Measurements from ENCODE around the gene IKZF1.
A peak's percentile ranks its signal among the peaks of the same experiment; 100 is the strongest.

IKZF1 gene

DNA sequence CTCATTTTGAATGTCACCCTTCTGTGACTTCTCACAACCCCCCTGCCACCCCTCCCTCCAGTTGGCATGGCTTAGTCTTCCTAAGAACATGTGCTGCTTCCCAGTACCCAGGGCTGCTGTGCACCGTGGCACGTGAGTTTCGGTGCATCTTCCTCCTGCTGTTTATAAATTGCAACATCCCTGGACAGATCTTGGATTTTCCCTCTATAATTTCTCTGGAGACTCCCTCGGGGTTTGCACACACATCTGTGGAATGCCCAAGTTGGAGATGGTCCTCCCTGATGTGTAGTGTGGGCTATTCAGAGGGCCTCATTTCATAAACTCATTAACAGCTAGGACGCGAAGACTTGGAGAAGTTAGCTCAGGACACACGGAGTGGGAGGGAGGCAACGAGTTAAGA lies 52.9 kb downstream of the IKZF1 start:
- no peak for DNase-seq

DNA sequence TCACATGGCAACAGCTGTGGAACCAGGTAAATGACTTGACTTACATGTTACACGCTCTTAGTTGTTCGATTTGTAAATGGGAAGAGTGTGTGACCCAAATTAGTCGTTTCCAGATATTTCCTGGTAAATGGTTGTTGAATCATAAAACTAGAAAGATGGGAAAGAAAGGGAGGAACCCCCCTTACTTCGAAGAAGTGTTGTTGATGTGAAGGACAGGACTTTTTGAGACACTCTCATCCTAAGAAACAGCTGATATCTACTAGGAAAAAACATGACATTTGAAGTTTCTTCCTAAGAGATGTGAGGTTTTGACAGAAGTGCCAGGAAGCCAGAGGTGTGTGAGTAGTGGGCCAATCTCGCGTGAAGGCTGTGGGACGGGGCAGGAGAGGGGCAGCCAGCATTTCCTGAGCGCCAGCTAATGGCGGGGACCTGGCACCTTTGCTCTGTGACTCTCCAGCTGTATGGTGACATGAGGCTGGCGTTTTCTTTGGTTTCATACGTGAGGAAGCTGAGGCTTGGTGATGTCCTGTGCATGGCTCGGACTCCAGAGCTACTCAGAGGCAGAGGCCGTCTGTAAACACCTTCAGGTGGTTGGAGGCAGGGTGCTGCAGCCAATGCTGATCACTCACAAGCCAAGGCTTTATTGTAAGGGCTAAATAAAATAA lies 53.7 kb downstream of the IKZF1 start:
- DNase-seq, result no peak

DNA sequence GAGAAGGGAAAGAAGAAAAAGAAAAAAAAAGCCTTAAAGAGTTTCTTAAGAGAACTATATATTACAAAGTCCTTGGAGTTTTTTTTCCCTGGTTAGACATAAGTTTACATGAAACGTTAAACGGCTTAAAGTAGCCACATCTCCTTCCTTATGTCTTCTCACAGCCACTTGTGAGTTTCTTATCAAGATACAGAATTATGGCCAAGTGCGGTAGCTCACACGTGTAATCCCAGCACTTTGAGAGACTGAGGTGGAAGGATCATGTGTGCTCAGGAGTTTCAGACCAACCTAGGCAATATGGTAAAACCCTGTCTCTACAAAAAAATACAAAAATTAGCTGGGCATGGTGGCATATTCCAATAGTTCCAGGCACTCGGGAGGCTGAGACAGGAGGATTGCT lies 54.3 kb downstream of the IKZF1 start:
- no peak for DNase-seq

DNA sequence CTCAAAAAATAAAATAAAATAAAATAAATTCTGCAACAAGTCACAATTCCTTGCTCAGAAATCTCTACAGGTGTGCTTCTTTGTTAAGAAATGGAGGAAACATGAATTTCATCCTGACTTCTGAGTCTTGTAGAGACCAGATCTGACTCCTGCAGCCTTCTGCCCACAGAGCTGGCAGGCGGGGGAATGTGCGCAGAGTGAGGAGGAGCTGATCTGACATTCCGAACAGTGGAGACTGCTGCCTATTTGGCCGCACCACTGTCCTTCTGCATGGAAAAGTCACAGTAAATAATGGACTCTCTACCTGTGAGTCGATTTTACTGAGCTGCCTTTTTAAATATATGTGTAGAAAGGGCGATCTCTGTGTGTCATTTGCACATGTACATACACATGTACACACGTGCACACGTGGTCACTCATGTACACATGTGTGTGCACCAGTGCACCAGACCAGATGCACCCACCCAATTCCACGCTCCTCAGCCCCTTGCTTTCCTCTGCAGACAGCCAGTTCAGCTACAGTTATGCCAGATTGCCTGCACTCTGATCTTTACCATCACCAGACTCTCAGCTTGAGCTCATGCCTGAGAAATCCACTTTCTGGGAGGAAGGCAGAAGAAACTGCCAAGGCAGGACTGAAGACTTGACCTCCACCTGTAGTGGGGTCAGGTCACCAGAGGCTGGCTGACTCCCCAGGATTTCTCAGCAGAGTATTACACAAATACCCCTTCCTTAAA lies 54.9 kb downstream of the IKZF1 start:
- DNase-seq, result no peak

DNA sequence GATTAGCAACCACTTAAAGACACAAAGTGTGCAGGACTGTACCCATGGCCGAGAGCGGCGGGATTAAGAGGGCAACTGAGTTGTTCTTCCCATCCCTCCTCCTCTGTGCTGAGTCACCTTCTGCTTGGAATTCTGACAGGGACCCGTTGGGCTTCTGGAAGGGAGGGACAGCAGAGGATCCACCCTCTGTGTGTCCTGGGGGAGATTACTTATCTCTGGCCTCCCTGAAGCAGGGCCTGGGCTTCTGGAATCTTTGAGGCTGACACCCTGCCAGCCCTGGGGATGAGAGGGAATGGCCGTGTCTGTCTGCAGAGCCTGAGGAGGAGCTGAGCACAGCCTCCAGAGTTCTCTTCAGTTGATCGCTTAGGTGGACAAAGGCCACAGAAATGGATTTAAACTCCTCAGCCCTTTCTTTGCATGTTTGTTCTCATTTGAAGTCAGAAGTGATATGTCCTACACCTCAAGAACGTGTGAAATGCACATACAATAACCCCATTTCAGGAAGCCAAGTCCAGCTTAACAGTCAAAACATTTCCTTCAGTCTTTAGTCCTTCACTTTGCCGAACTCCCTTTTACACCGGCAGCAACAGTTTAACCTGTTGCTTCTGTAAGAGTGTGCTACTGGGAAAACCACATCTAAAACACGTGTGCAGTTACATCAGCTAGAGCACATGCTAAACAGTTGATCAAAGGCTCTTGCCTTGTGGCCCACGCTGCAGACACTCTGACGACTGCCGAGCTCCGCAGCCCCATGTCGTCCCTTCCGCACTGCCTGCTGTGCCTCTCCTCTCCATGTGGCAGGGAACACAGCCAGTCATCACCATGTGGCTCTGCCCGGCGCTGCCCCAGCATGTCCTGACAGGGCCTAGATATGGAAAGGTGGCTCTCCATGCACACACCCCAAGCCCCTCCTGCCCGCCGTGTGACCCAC lies 55.7 kb downstream of the IKZF1 start:
- DNase-seq, result no peak

DNA sequence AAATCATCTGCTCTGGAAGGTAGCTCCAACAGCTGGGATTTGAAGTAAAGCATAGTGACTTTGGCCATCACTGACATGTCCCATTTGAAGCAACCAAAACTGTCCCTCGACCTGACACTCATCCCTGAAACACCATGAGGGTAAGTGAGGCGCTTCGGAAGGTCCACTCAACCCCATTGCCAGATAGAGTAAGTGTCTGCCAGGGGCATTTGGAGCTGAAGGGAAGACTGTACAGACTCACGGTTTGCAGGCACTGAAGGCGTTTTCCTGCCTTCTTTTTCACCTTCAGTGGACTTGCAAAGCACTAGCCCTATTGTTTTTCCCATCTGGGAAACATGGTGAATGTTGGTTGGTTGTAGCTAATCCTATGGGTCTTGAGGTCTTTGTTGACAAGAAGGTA lies 57.6 kb downstream of the IKZF1 start:
- DNase-seq, result no peak

DNA sequence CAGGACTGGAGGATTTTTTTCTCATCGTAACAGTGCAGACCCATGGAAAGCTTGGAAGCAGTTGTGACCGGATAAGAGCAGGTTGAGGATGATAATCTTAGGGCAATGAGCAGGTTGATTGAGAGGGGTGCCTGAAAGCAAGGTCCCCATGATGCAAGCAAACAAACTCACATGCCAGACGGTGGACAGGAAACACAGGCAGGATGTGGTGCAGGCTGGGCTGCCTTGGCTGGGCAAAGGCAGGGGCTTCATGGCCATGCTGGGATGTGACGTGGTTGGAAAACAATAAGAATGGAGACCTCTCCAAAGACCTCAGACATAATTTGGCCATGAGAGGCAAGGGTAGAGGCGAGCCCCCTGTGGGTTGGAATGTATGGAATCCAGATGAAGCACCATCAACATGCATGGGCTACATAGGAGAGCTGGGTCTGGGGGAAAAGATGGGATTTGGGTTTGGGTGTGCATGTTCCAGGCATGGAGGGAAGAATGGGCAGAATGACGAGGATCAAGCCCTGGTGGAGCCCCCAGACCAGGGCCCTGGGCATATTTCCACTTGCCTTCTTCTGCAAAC lies 58.3 kb downstream of the IKZF1 start:
- no peak for DNase-seq

DNA sequence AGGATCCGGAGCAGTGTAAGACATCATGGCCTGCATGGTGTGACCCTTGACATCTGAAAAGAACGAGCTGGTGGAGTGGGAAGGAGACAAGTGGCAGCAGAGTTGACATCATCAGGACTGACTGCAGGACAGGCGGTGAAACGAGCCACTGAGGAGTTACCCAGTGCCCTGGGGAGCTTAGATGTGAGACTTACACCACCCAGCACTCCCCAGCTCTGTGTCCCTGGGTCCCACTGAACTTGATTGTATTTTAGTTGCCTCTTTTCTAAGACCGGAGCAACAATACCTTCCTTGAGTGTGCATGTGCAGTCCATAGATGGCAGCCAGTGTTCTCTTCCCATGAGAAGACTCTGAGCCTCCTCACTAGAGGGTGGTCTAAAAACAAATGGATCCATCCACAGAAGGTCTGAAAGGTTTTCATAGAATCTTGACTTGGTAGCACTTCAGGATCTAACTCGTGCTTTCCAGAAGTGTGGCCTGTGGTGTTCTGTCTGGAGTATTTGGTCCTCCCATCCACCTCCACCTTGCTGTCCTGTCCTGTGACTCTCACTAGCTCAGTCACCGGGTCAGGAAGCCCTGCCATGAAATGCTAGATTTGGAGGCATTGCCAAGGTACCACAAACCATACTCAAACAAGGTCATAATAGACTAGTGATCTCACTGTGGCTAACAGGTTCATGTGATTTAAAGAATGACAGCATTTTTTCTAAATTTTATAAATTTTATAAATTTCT lies 59.0 kb downstream of the IKZF1 start:
- no peak for DNase-seq

DNA sequence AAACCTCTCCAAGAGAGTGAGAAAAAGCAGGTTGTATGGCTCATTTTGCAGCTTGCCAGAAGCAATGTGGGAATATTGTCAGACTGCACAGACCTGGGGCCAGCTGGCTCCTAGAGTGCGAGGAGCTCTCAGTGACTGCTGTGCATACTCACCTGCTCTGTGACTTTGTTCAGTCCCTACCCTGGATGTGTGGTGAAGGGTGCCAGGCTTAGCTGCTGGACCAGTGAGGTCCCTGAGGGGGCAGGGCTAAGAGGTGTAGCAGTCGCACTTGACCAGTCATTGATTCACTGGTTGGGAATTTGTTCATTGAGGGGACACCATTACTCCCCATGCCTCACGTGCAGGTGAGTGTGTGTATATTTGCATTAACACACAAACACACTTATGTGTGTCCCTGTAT lies 60.1 kb downstream of the IKZF1 start:
- no peak for DNase-seq

DNA sequence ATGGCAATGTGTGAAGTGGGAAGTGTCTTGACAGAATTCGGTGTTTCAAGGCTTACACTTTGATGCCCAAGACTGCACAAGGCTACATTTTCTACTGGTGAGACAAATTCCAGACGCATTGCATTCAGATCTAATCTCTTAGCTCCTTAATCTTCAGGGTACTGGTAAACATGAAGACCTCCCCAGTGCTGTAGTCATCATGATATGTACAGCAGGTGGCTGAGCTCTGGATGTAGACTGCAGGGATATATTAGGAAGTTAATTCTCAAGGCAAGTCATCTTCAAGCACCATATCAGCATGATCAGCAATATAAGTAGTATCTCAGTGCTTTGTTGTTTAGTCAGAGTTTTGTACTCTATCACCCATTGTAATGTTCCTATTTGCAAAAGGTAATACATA lies 61.8 kb downstream of the IKZF1 start:
- DNase-seq, result no peak

DNA sequence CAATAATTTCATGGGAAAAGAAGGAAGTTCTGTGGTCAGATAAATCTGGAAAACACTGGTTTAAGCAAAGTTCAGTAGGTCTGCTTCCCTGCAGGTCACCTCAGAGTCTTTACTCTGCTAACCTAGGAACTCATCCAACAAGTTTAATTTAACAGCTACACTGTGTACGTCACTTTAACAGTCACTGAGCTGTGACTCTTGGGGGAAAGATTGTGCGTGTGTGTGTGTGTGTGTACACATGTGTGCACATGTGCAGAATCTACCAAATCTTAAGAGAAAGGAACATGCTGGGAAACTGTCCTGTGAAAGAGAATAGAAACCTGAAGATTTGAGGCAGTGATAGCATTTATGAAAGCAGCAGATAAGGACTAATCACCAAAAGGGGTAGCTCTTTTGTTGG lies 62.6 kb downstream of the IKZF1 start:
- no peak for DNase-seq

DNA sequence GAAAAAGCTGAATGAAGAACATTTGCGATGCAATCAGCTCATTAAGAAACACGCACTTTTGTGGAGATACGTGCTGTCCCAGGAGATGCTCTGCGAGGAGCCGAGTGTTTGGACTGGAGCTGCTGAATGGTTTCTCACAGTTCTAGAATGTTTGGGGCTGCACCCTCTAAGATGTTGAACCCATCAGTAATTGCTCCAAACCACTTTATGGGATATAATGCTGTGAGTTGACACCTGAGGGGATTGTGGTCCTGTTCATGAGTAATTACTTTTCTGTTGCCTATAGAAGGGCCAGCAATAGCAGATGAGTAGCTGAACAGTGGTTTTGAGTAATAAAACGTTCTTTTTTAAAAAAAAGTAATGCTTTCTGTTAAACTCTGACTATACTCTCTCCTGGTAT lies 63.1 kb downstream of the IKZF1 start:
- DNase-seq, result no peak

DNA sequence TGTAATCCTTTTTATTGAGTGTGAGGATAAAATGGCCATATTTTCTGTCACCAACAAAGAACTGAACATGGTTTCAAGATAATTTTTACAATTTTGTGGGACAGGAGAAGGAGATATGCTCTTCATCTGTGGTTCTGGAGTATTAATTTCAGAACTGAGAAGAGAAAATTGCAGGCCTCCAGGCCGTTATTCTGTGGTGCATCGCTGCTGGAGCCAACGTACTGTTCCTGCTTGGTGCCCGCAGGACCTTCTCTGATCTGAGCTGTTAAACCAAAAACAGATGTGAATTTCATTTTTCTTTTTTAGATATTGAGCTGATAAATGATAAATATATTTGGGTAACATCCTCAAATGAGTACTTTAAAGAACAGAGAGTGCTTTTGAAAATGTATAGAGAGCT lies 63.9 kb downstream of the IKZF1 start:
- DNase-seq, result no peak

DNA sequence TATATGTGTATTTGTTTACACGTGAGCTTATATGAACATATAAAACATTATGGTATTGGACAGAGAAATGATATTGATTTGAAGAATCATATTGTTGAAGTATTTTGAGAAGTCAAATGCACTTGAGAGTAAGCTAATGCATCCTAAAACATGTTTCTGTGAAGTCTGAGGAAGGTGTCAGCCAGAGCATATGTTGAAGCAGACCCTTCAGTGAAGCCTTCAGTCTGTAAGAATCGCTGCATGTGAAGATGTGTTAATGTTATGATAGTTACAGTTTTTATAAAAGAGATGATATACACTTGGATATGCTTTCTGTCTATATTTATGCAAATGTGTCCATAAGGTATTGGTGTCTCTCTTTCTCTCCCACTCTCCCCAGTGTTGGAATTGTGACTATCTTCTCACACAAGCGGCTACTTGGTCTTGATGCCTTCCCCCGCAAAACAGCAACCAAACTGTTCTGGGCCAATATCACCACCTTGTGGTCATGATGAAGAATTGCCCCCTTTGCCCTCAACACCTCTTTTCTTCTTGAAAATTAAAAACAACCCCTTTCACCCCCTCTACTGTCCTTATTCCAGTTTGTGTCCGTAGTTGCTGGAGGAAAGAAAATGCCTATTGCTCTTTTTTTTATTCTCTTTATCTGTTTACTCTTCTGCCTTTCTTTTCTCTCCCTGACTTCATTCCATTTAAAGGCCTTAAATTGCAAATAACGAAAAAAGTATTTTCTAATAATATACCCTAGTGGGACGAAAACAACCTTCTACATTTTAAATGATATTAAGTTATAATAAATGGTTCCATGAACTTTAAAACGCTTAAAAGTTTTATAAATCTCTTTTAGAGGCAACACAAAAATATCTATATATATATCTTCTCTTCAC lies 64.9 kb downstream of the IKZF1 start:
- DNase-seq, result peak; percentile 28

DNA sequence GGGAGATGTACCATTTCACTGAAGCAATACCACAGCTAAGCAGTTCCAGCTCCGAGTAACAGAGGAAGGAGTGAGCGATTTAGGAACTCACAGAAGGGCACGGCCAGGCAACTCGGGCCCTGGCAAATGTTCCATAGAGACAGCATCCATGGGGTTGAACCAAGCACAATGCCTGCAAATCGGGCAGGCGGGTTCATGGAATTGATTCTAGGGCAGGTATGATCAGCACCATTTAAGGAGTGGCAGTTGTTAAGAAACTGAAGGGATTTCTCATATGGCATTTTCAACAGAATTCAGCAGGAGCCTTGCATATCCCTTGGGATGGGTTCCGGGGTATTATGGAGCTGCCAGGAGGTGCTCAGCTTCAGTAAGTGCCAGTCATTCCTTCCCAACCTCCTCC lies 66.4 kb downstream of the IKZF1 start:
- DNase-seq, result no peak

DNA sequence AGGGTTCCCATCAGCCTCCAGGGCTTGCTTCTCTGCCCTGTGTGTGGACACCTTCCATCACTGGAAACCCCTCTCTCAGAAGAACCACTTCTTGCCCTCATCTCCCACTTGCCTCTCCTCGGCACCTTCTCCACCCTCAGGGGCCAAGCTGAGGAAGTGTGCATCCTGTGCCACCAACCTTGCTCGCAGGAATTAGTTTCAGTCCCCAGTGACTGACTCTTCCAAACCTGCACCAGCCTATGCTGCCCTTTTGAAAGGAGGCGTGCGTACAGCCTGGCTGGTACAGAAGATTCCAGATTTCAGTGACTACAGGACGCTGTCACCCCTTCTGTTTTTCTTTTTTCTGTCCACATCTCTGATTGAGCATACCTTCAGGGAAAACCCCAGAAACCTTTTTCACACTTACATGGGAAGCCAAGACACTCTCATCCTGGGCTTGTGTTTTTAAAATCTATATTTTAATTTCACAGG lies 67.1 kb downstream of the IKZF1 start:
- DNase-seq, result no peak

DNA sequence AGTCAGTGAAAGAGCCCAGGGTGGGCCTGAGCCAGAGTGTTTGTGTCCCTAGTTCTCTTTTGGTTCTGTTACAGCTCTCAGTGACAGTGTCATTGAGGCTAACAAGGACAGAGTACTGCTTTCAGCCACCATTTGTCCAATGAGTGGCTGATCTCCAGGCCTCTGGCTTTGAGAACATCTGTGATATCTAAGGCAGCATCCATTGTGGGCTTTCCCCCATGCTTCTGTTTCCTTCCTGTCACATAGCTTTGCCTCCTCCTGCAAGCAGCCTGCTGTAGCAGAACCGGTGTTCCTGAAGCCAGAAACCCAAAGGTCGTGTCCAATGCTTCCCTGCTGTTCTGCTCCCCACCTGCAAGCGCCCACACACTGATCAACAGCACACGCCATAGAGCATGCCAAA lies 68.4 kb downstream of the IKZF1 start:
- no peak for DNase-seq

DNA sequence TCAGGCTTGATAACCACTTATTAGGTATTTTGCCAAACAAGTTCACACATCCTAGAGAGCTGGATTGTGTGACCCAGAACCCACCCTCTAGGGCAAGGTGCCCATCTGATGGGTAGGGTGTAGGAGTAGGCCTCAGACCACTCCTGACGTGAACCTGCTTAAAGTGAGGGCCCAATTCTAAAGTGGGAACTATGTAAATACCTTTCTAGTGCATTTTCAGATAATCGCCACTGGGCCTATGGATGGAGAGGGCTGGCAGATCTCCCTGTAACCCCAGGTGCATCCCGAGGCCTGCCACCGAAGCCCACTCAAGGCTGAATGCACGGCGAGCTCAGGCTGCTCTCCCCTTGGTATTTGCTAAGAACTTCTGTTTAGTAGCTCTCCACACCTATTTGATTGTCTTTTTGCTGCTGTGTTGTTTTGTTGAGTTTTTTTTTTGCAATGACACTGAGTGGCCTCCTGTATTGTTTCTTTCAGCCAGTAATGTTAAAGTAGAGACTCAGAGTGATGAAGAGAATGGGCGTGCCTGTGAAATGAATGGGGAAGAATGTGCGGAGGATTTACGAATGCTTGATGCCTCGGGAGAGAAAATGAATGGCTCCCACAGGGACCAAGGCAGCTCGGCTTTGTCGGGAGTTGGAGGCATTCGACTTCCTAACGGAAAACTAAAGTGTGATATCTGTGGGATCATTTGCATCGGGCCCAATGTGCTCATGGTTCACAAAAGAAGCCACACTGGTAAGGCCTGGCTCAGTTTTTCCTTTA lies 71.7 kb downstream of the IKZF1 start:
- no peak for DNase-seq

DNA sequence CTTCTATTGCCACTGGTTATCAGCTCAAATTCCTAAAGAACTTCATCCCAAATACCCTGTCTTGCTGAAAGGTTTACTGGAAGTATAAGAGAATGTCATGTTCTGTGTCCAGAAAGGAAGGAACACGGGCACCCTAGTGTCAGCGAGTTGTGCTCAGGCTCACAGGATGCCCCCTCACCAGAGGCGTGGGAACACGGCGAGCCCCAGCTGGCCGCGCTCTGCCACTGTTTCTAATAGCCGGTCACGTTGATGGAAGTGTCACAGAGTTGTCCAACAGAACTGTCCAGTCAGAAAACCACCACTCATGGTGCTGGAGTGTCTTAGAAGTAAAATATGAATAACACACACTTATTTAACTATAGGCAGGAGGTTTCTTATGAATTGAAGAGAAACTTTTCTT lies 72.8 kb downstream of the IKZF1 start:
- no peak for DNase-seq

DNA sequence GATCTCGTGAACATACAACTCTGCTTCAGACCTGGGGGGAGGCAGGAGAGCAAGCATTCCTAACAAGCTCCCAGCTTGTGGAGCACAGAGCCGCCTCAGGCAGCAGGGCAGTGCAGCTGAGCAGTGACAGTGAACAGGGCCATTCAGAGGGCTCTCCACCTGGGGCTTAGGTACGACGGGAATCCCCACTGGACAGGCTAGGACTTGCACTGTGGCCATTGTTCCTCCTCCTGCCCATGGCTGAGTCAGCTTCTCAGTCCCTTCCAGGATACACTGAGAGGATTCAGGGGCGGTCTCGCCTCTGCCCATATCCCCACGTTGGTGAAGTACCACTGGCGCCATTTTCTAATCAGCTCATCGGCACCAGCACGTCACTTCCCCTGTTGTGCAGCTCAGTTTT lies 74.6 kb downstream of the IKZF1 start:
- peak; percentile 69 for DNase-seq

DNA sequence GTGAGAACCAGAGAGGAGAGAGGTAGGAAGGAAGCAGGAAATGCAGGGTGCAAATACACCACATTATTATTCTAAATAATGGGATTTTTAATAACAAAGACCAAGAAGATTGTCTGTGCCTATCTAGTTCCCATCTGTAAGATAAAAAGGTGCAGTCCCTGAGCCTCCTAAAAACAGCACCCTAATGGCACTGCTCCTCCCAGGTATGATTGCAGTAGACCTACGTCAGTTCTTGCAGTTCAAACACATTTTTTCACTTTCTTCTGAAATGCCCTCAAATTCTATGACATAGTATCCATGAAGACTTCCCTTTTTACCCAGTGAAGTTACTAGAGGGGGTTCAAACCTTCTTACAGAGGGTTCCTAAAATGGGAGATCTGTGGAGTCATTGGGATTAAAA lies 75.0 kb downstream of the IKZF1 start:
- no peak for DNase-seq

All from COR-L47 (cell line).